ENCODE measurements around the gene CUL4A. TPM values are rescaled to one million over a fixed set of nuclear protein-coding genes. Genes with fewer than 3 reads are reported as not detected.

Gene CUL4A
- total RNA-seq, 4 donors from 2014 or later = 95.6 to 221 (median 119) TPM

GRCh38 chr13:113297370-113298042 lies 88.1 kb downstream of the CUL4A start:
- H3K27me3 ChIP-seq = no peaks in the 10 kb centered on the region
- peak in 1 of 2 donors; percentile 73 for DNase-seq (ENCODE audit: low spot score in 2 of 2)
- H3K36me3 ChIP-seq = no peaks in the 10 kb centered on the region
- TF ChIP-seq POLR2A (IDR thresholded peaks at IDR 0.05) = no peak
- no peak for TF ChIP-seq POLR2AphosphoS5 (IDR thresholded peaks at IDR 0.05)
- no peak for TF ChIP-seq EP300 (IDR thresholded peaks at IDR 0.05)
- TF ChIP-seq CTCF (IDR thresholded peaks at IDR 0.05) = no peak
- H3K27ac ChIP-seq = peak overlapping the region; percentile 97
- under 1% methylated on average over 31 of the region's 58 CpGs for WGBS
- peak overlapping the region; percentile 93 for H3K4me3 ChIP-seq
- H3K9me3 ChIP-seq = no peaks in the 10 kb centered on the region
- H3K4me1 ChIP-seq = peaks cover 46% of the 10 kb centered on the region

DNA sequence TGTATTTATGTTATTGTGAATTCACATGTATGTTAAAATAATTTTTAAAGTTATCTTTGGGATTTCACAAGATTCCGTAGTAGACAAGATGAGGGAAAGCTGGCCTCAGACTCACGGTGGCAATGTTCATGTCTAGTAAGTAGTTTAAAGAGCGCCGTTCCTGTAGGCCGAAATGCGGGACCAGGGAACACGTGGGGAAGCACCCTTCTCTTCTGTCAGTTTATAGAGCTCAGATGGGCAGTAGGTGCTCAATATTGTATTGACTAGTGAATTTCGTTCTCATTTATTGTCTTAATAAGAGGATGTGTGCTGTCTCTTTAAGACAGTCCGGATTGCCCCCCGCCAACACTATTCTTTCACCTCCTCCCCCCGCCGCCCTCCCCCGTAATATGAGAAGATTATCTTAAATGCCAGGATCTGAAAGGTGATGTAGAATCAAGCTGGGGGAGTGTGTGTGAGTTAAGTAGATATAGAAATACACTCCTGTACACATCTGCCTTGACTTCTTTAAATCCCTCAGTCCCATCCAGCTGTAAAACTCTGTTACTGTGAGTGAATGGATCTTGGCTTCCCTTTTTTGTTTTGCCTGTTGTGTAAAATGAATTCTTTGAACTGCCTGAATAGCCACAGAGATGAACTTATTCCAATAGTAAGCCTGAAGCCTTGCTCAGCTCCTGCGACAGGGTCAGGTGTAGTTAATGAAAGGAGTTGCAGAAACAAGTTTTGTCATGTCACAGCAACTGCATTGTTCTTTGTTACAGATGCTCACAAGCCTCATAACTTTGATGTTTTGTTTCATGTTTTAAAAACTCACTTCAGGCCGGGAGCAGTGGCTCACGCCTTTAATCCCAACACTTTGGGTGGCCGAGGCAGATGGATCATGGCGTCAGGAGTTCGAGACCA lies 88.9 kb downstream of the CUL4A start:
- H3K27ac ChIP-seq = peak overlapping the region; percentile 97
- TF ChIP-seq POLR2AphosphoS5 (IDR thresholded peaks at IDR 0.05) (no peak), CTCF (IDR thresholded peaks at IDR 0.05) (no peak), EP300 (IDR thresholded peaks at IDR 0.05) (no peak), POLR2A (IDR thresholded peaks at IDR 0.05) (no peak)
- DNase-seq (ENCODE audit: low spot score in 2 of 2) = no peak
- H3K27me3 ChIP-seq = no peaks in the 10 kb centered on the region
- H3K4me1 ChIP-seq = peaks cover 45% of the 10 kb centered on the region
- H3K36me3 ChIP-seq = no peaks in the 10 kb centered on the region
- H3K9me3 ChIP-seq = no peaks in the 10 kb centered on the region
- WGBS = 20% methylated on average over 19 of the region's 19 CpGs
- peak overlapping the region; percentile 93 for H3K4me3 ChIP-seq

GRCh38 chr13:113299951-113300350 lies 90.5 kb downstream of the CUL4A start:
- Histone ChIP-seq H3K27me3 (no peaks in the 10 kb centered on the region), H3K36me3 (no peaks in the 10 kb centered on the region), H3K4me1 (peaks cover 61% of the 10 kb centered on the region), H3K27ac (no peak overlapping the region), H3K9me3 (no peaks in the 10 kb centered on the region), H3K4me3 (no peak overlapping the region)
- 85% methylated on average over 7 of the region's 7 CpGs for WGBS
- DNase-seq (ENCODE audit: low spot score in 2 of 2) = no peak
- no peak for TF ChIP-seq POLR2A (IDR thresholded peaks at IDR 0.05)
- TF ChIP-seq CTCF (IDR thresholded peaks at IDR 0.05) = no peak
- TF ChIP-seq EP300 (IDR thresholded peaks at IDR 0.05) = no peak
- no peak for TF ChIP-seq POLR2AphosphoS5 (IDR thresholded peaks at IDR 0.05)

DNA sequence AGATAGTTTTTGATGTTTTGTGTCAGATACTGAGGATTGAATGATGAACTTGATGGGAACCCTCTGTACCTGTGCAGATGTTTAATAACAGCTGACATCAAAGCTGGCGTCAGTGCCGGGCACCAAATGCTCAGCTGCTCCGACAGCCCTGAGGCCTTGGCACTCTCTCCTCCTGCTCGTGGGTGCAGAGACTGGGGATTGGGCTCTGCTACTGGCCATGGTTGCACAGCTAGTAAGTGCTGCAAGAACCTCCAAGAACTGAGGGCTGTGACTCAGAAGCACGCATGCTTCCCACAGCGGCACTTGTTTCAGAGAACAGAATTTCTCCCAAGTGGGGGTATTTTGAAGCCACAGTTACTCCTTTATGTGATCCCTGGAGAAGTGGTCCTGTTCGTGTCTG lies 93.6 kb downstream of the CUL4A start:
- no peaks in the 10 kb centered on the region for H3K27me3 ChIP-seq
- H3K4me3 ChIP-seq = no peak overlapping the region
- TF ChIP-seq CTCF (IDR thresholded peaks at IDR 0.05) = no peak
- TF ChIP-seq EP300 (IDR thresholded peaks at IDR 0.05) = no peak
- no peak for DNase-seq (ENCODE audit: low spot score in 2 of 2)
- WGBS = 62% methylated on average over 4 of the region's 7 CpGs
- no peaks in the 10 kb centered on the region for H3K9me3 ChIP-seq
- no peak overlapping the region for H3K27ac ChIP-seq
- H3K4me1 ChIP-seq = peaks cover 61% of the 10 kb centered on the region
- H3K36me3 ChIP-seq = no peaks in the 10 kb centered on the region

DNA sequence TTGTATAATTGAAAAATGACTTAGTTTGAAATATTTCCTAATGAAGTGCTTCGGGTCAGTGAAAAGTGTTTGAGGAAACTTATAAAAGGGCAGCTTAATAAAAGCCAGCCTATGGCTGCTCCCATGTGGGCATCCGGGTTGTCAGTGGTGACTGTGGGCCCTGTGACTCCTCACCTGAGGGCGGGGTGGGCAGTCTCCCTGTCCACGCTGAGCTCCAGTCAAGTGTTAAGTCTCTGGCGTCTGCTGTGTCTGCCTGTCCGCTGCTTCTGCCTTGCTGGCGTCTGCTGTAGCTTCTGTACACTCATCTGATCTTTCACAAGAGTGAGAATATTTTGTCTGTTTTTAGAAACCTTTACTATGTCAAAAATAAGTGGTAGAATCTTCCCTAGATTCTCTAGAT lies 94.7 kb downstream of the CUL4A start:
- H3K4me3 ChIP-seq = no peak overlapping the region
- H3K27me3 ChIP-seq = no peaks in the 10 kb centered on the region
- H3K27ac ChIP-seq = no peak overlapping the region
- H3K4me1 ChIP-seq = peaks cover 50% of the 10 kb centered on the region
- no peaks in the 10 kb centered on the region for H3K36me3 ChIP-seq
- DNase-seq (ENCODE audit: low spot score in 2 of 2) = no peak
- no peaks in the 10 kb centered on the region for H3K9me3 ChIP-seq
- 78% methylated on average over 7 of the region's 7 CpGs for WGBS
- TF ChIP-seq EP300 (IDR thresholded peaks at IDR 0.05) (no peak), POLR2A (IDR thresholded peaks at IDR 0.05) (no peak), POLR2AphosphoS5 (IDR thresholded peaks at IDR 0.05) (no peak), CTCF (IDR thresholded peaks at IDR 0.05) (no peak)
